ENCODE measurements around the gene ARID1B.

Gene ARID1B

DNA sequence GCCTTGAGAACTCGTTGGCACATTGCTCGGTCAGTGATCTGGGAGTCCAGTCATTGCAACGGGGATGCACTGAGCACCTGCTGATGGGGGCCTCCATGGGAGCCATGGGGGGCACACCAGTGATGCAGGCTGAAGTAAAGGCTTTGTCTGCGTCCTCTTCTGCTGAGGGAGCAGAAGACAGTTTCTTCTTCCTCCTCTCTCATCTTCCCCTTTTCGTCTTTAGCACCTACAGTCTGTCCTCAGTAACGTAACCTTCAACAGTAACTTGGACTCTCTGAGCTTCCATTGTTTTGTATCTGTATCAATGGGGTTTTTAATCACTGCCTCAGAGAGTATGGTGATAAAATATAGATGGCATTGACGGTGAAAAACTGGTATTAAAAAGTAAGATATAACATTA, 306.2 kb downstream of the ARID1B start:
- Histone ChIP-seq H3K9ac (ENCODE audit: low read depth, low read length) (no peak overlapping the region), H3K36me3 (ENCODE audit: insufficient read depth, low read length) (peaks cover 28% of the 10 kb centered on the region), H2AFZ (ENCODE audit: low read depth, low read length) (no peak overlapping the region), H4K20me1 (ENCODE audit: insufficient read depth, low read length) (peaks cover 8% of the 10 kb centered on the region; the same call in 1 of the 2 replicates), H3K9me3 (ENCODE audit: insufficient read depth, low read length, severe bottlenecking) (no peaks in the 10 kb centered on the region), H3K79me2 (ENCODE audit: insufficient read depth, low read length) (peaks cover 33% of the 10 kb centered on the region), H3K27ac (ENCODE audit: low read length) (no peak overlapping the region), H3K4me1 (ENCODE audit: insufficient read depth, low read length) (no peaks in the 10 kb centered on the region), H3K4me3 (ENCODE audit: low read depth in 1 of 2, low read length in 2 of 2) (no peak overlapping the region), H3K27me3 (ENCODE audit: insufficient read depth, low read length, poor library complexity) (no peaks in the 10 kb centered on the region), H3K4me2 (ENCODE audit: insufficient read depth, low read length) (no peak overlapping the region)
- ATAC-seq (ENCODE audit: insufficient read depth, low read depth) = no peak
- no peak for DNase-seq
- TF ChIP-seq, protein P1, sequence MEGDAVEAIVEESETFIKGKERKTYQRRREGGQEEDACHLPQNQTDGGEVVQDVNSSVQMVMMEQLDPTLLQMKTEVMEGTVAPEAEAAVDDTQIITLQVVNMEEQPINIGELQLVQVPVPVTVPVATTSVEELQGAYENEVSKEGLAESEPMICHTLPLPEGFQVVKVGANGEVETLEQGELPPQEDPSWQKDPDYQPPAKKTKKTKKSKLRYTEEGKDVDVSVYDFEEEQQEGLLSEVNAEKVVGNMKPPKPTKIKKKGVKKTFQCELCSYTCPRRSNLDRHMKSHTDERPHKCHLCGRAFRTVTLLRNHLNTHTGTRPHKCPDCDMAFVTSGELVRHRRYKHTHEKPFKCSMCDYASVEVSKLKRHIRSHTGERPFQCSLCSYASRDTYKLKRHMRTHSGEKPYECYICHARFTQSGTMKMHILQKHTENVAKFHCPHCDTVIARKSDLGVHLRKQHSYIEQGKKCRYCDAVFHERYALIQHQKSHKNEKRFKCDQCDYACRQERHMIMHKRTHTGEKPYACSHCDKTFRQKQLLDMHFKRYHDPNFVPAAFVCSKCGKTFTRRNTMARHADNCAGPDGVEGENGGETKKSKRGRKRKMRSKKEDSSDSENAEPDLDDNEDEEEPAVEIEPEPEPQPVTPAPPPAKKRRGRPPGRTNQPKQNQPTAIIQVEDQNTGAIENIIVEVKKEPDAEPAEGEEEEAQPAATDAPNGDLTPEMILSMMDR (IDR thresholded peaks at IDR 0.05; ENCODE audit: borderline replicate concordance, extremely low read depth, low read length, poor library complexity, severe bottlenecking) = no peak
- TF ChIP-seq EZH2 (IDR thresholded peaks at IDR 0.05; ENCODE audit: borderline replicate concordance, low read depth, low read length, severe bottlenecking) = no peak

DNA sequence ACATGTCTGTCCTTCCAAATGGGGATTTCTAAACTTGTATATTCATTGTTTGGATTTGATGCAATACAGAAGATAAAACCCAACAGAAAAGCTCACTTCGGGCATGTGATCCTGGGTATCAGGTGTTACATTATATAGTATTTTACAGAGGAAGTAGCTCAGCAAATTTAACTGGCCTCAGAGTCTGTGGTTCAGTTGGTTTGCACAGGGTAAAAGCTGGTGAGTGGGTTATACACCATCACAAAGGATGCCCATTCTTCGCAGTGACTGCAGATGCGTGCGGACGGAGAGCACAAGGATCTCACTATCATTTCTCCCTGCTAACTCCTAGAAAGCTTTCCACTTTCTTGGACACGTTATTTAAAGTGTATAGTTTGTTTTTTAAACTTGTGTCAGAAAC, 309.5 kb downstream of the ARID1B start:
- DNase-seq = no peak
- H3K4me2 ChIP-seq (ENCODE audit: insufficient read depth, low read length) = no peak overlapping the region
- peaks cover 5% of the 10 kb centered on the region; the same call in 1 of the 2 replicates for H4K20me1 ChIP-seq (ENCODE audit: insufficient read depth, low read length)
- ATAC-seq (ENCODE audit: insufficient read depth, low read depth) = no peak
- no peaks in the 10 kb centered on the region for H3K9me3 ChIP-seq (ENCODE audit: insufficient read depth, low read length, severe bottlenecking)
- H3K36me3 ChIP-seq (ENCODE audit: insufficient read depth, low read length) = peaks cover 49% of the 10 kb centered on the region
- H3K79me2 ChIP-seq (ENCODE audit: insufficient read depth, low read length) = peaks cover 19% of the 10 kb centered on the region; the same call in 1 of the 2 replicates
- H3K27ac ChIP-seq (ENCODE audit: low read length) = no peak overlapping the region
- H3K4me1 ChIP-seq (ENCODE audit: insufficient read depth, low read length) = no peaks in the 10 kb centered on the region
- H3K27me3 ChIP-seq (ENCODE audit: insufficient read depth, low read length, poor library complexity) = no peaks in the 10 kb centered on the region
- TF ChIP-seq, protein P1 (IDR thresholded peaks at IDR 0.05; ENCODE audit: borderline replicate concordance, extremely low read depth, low read length, poor library complexity, severe bottlenecking) = no peak
- TF ChIP-seq EZH2 (IDR thresholded peaks at IDR 0.05; ENCODE audit: borderline replicate concordance, low read depth, low read length, severe bottlenecking) = no peak
- H2AFZ ChIP-seq (ENCODE audit: low read depth, low read length) = no peak overlapping the region
- no peak overlapping the region for H3K9ac ChIP-seq (ENCODE audit: low read depth, low read length)
- H3K4me3 ChIP-seq (ENCODE audit: low read depth in 1 of 2, low read length in 2 of 2) = no peak overlapping the region

DNA sequence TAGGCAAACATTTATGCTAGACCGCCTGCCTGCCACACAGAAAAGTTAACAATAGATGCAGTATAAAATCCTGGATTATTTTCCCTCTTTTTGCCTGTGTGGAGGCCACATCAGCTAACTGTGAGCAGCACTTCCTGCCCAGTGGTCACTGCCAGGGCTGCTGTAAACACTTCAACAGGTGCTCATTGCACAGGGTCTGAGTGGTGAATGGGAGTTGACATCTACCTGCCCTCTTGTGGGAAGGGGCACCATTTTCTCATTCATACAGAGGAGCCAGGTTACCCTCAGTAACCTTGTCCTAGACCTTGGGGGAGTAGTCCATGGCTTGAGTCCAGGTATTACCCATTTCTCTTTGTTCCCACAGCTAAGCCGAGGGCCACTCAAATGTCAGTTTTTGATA, 310.8 kb downstream of the ARID1B start:
- H3K79me2 ChIP-seq (ENCODE audit: insufficient read depth, low read length) = peaks cover 10% of the 10 kb centered on the region; the same call in 1 of the 2 replicates
- H3K27ac ChIP-seq (ENCODE audit: low read length) = no peak overlapping the region
- H4K20me1 ChIP-seq (ENCODE audit: insufficient read depth, low read length) = peaks cover 2% of the 10 kb centered on the region; the same call in 1 of the 2 replicates
- H3K4me3 ChIP-seq (ENCODE audit: low read depth in 1 of 2, low read length in 2 of 2) = no peak overlapping the region
- no peaks in the 10 kb centered on the region for H3K9me3 ChIP-seq (ENCODE audit: insufficient read depth, low read length, severe bottlenecking)
- DNase-seq = no peak
- H3K27me3 ChIP-seq (ENCODE audit: insufficient read depth, low read length, poor library complexity) = no peaks in the 10 kb centered on the region
- no peak for TF ChIP-seq EZH2 (IDR thresholded peaks at IDR 0.05; ENCODE audit: borderline replicate concordance, low read depth, low read length, severe bottlenecking)
- TF ChIP-seq, protein P1 (IDR thresholded peaks at IDR 0.05; ENCODE audit: borderline replicate concordance, extremely low read depth, low read length, poor library complexity, severe bottlenecking) = no peak
- H3K36me3 ChIP-seq (ENCODE audit: insufficient read depth, low read length) = peaks cover 58% of the 10 kb centered on the region
- ATAC-seq (ENCODE audit: insufficient read depth, low read depth) = no peak
- H3K4me1 ChIP-seq (ENCODE audit: insufficient read depth, low read length) = no peaks in the 10 kb centered on the region
- H2AFZ ChIP-seq (ENCODE audit: low read depth, low read length) = no peak overlapping the region
- H3K4me2 ChIP-seq (ENCODE audit: insufficient read depth, low read length) = no peak overlapping the region
- no peak overlapping the region for H3K9ac ChIP-seq (ENCODE audit: low read depth, low read length)

Data from DND-41 (cell line).